C4-2B (cell line): ENCODE data around the gene BLOC1S4.

ENCODE experiments used
- H3K27ac ChIP-seq: fragments of 450-650 bp; 2 replicates; pipeline ENCODE4 v1.5.1; 2017
- ZFX ChIP-seq: fragments of 450-650 bp; IDR thresholded peaks from 2 replicates; pipeline ENCODE4 v1.6.1; 2017
- TF ChIP-seq, protein P1 (sequence below): fragments of 450-650 bp; conservative IDR thresholded peaks from 2 replicates; pipeline ENCODE4 v1.5.1; 2017; ENCODE audit warnings: mild to moderate bottlenecking

The BLOC1S4 gene

DNA sequence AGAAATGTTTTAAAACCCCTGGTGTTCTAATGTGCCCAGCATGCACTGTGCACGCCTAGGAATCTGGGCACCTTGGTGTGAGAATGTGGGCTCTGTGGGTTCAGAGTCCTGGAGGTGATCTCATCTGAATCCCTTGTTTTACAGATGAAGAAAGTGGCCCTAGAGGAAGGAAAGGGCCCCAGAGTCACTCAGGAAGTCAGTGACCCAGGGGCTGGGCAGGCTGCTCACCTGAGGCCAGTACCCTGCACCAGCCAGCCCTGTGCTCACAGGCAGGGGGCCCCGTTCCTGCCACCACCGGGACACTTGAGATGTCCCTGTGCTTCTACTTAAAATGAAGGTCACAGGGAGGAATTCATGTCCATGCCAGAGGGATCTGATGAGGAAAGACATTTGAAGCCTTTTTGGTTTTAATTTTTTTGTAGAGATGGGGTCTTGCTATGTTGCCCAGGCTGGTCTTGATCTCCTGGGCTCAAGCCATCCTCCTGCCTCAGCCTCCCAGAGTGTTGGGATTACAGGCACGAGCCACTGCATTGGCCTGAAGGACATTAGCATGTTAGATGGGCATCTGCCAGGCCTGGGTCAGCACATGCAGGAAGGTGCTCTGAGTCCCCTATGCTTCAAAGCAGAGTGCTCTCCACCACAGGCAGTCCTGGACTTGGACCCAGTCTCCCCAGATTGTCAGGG is 29.7 kb upstream of the BLOC1S4 start:
- TF ChIP-seq ZFX: no peak
- TF ChIP-seq, protein P1, sequence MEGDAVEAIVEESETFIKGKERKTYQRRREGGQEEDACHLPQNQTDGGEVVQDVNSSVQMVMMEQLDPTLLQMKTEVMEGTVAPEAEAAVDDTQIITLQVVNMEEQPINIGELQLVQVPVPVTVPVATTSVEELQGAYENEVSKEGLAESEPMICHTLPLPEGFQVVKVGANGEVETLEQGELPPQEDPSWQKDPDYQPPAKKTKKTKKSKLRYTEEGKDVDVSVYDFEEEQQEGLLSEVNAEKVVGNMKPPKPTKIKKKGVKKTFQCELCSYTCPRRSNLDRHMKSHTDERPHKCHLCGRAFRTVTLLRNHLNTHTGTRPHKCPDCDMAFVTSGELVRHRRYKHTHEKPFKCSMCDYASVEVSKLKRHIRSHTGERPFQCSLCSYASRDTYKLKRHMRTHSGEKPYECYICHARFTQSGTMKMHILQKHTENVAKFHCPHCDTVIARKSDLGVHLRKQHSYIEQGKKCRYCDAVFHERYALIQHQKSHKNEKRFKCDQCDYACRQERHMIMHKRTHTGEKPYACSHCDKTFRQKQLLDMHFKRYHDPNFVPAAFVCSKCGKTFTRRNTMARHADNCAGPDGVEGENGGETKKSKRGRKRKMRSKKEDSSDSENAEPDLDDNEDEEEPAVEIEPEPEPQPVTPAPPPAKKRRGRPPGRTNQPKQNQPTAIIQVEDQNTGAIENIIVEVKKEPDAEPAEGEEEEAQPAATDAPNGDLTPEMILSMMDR: no peak; the same call in 1 of the 2 replicates
- peak overlapping the region; percentile 89; the same call in 1 of the 2 replicates for H3K27ac ChIP-seq

DNA sequence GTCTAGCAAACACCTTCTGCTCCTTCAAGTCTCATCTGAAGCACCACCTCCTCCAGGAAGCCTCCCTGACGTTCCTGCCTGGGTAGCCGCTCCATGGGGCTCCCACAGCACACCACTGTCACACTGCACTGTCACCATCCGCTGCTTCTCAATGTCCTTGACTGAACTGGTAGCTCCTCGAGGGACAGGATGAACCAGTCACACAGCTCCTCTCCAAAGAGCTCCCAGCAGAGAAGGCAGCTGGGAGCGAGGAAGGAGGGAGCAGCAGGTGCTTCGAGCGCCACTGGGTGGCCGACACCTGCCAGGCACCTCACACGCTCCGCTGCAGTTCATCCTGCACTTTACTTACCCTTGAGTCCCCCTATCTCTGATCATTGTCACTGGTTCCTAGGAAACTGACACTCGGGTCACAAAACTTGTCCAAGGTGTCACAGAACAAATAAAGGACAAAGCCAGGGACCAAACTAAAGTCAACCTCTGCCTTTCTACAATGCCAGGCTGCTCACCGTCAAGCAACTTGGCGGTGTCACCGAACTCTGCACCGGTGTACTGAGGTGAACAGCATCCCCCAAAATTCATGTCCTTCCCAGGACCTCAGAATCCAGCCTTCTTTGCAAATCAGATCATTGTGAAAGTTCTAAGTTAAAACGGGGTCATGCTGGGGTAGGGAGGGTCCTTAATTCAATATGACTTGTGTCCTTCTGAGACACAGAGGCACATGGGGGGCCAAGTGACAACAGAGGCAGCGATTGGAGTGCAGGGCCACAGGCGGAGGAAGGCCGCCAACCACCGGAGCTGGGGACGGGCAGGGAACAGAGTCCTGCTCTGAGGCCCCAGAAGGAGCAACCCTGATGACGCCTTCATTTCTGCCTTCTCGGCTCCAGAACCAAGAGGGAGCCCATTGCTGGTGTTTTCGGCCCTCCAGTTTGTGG is 27.8 kb upstream of the BLOC1S4 start:
- peak overlapping the region; percentile 89 for H3K27ac ChIP-seq
- no peak for TF ChIP-seq ZFX
- TF ChIP-seq, protein P1: peak; percentile 85

DNA sequence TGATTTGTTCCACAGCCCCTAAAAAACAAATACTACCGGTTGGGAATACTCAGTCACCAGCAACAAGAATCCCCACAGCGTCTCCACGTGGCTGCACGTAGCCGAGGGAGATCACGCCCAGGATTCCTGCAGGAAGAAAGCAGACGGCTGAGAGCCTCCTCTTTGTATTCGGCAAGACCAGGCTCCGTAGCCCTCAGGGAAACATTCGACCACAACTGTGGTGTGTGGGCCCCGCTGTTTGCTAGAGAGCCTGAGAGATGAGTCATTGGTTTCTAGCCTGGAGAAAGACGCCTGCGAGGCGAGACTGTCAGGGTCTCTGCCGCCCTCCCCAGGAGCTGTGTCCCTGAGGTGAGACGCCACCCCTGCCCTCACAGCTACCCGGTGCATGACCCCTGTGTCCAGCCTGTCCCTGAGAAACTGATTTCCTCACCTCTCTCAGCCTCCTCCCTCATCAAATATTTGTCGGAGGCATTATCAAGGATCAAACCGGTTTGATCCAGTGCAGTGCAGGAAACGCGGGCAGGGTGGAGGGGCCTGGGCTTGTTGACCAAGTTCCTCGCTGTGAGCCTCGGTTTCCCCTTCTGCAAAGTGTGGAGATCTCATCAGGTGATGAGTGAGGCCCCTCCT is 27.0 kb upstream of the BLOC1S4 start:
- TF ChIP-seq, protein P1: no peak
- TF ChIP-seq ZFX: no peak
- H3K27ac ChIP-seq: peak overlapping the region; percentile 89

DNA sequence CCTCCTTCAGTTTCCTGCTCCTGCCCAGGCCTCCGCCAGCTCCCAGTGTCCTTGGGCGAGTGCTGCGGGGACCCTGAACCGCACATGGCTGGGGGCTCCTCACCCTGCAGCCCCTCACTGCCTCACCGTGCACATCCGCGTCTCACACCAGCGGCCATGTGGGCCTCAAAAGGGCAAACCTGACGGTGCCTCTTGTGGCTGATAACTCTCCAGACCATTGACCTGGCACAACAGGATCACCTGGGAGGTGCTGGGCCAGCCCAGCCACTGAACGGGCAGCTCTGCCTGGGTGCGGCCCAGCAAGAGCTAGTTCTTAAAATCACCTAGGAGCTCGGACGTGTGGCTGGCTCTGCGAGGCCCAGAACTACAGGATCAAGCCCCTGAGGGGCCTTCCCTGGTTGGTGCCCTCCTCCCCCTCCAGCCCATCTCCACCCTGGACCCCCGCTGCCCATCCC is 26.4 kb upstream of the BLOC1S4 start:
- peak overlapping the region; percentile 89 for H3K27ac ChIP-seq
- peak; percentile 40; the same call in 1 of the 2 replicates for TF ChIP-seq ZFX
- TF ChIP-seq, protein P1: no peak

DNA sequence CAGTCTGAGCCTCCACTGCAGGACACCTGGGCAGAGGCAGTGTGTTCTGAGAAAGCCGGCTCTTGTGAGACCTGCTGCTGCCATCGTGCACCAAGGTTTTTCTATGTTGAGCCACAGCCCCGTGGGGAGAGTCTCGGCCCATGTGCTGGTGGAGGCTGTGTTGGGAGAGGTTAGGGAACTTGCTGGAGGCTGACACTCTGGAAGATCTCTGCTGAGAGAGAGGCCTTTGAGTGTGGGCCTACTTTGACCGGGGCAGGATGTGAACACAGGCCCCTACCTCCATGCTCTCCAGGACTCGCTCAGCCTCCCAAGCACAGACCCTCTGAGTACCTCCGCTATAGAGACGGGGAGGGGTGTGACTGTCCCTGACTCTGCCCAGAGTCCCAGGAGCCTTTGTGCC is 23.6 kb upstream of the BLOC1S4 start:
- H3K27ac ChIP-seq: peak overlapping the region; percentile 88
- TF ChIP-seq, protein P1: no peak
- no peak for TF ChIP-seq ZFX

DNA sequence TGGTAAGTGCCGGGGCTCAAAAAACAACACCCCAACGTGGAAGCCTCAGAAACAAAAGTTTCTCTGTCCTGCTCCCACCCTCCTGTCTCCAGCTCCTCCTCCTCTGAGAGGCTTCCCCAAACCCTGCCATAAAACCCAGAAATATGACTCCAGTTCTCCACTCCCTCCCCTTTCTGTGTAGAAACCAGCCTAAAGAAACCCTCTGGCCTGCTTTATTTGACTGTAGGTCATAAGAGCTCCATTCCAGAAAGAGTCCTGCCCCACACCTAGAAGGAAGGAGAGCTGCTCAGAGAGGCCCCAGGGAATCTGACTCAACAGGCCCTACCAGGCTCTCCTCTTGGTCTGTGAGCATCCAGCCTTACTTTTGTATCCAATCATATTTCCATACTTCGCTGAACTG is 23.2 kb upstream of the BLOC1S4 start:
- TF ChIP-seq, protein P1: no peak
- no peak for TF ChIP-seq ZFX
- peak overlapping the region; percentile 88 for H3K27ac ChIP-seq
